RWPE1 (cell line): ENCODE measurements around the gene CDK14.

Experiments used
- CTCF ChIA-PET: fragments of 350-600 bp; sonication (Branson Sonifier 250); formaldehyde crosslinking; extraction: SDS; loops from one replicate; lab custom pipeline; 2021; lab: Yijun Ruan, JAX
- POLR2A ChIA-PET: fragments of 400-600 bp; formaldehyde crosslinking; extraction: SDS; loops from one replicate; lab custom pipeline; 2020; ENCODE audit warnings: antibody characterized with exemption; ENCODE audit not compliant: low non-redundant PET; lab: Yijun Ruan, JAX
- DNase-seq: peaks from one replicate; pipeline ENCODE4 v3.0.0; 2012; ENCODE audit warnings: low spot score
- H3K27ac ChIP-seq: fragments of 450-650 bp; 2 replicates; pipeline ENCODE4 v1.5.1; 2017
- CTCF ChIP-seq: fragments of 450-650 bp; conservative IDR thresholded peaks from 2 replicates; pipeline ENCODE4 v1.5.1; 2017; ENCODE audit warnings: low read depth, mild to moderate bottlenecking

Gene CDK14

DNA sequence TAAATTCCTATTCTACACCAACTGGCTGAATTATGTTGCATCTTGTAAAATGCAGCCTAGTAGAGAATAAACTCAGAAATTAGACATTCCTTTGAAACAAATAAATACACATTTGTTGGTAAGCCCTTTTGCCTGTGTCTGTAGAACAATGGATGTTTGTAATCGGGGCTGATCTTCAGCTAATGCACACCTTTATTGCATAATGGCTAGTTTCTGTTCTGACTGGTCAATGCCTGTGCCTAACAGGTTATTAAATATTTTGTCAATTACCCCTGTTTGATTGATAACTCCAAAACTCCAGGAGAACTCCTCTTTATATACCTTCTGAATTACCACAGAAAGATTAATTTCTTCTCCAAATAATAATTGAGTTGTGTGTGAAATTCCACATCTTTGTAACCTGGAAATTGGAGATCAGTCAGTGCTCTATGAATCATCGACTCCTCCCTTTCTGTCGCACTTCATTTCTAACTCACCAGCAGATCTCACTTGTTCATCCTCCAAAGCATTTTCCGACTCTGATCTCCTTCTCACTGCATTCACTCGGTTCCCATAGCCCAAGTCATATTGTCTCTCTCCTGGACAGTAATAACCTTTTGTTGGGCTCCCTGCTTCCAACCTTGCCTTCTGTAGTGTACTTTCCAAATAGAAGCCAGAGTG is 472.1 kb downstream of the CDK14 start:
- peak; percentile 58 for DNase-seq
- H3K27ac ChIP-seq: no peak overlapping the region
- POLR2A ChIA-PET: no interaction called here
- no peak for TF ChIP-seq CTCF
- CTCF ChIA-PET: no interaction called here

GRCh38 chr7:91069146-91069545 is 473.0 kb downstream of the CDK14 start:
- TF ChIP-seq CTCF: no peak
- POLR2A ChIA-PET: no interaction called here
- no peak overlapping the region for H3K27ac ChIP-seq
- CTCF ChIA-PET: no interaction called here
- DNase-seq: no peak

DNA sequence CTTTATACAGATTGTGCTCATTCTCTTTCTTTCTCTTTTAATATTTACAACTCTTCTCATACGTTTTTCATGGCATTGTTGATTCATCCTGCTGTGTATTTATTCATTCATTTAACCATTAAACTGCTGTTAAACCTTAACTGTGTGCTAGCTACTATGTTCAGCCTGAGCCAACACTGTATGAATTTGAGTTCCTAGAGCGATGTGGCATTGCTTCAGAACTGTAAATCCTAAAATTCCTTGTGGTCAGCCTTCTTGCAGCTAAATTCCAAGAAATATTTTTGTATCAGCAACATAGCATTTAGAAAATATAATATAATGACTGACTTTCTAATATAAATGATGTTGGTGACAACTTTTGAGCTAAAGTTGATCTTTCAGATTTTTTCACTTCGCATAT is 483.4 kb downstream of the CDK14 start:
- ChIA-PET CTCF (no interaction called here), POLR2A (no interaction called here)
- DNase-seq: no peak
- no peak overlapping the region for H3K27ac ChIP-seq
- no peak for TF ChIP-seq CTCF

DNA sequence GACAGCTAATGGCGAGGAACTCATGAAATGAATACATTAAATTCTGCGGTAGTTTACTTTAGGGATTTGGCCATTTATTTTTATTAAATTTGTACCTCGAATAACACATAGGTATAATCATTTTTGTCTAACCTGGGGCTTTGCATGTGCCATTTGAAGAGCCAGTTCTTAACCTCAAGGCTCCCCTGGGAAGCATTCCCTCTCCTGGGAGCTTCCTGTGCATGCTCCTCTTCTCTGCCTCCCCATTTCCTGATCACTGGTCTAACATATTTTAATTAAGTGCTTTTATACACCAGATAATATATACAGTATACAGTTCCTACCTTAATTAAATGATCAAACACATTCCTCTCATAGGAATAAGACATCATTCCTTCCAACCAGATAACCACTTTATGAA is 484.2 kb downstream of the CDK14 start:
- no peak for TF ChIP-seq CTCF
- CTCF ChIA-PET: interaction anchor here (0.9 kb wide), 1 partner anchor 10 kb away, joined by 3 read pairs; no protein-coding TSS in a partner anchor
- no peak overlapping the region for H3K27ac ChIP-seq
- POLR2A ChIA-PET: no interaction called here
- DNase-seq: no peak

GRCh38 chr7:91082038-91082437 is 485.9 kb downstream of the CDK14 start:
- CTCF ChIA-PET: no interaction called here

DNA sequence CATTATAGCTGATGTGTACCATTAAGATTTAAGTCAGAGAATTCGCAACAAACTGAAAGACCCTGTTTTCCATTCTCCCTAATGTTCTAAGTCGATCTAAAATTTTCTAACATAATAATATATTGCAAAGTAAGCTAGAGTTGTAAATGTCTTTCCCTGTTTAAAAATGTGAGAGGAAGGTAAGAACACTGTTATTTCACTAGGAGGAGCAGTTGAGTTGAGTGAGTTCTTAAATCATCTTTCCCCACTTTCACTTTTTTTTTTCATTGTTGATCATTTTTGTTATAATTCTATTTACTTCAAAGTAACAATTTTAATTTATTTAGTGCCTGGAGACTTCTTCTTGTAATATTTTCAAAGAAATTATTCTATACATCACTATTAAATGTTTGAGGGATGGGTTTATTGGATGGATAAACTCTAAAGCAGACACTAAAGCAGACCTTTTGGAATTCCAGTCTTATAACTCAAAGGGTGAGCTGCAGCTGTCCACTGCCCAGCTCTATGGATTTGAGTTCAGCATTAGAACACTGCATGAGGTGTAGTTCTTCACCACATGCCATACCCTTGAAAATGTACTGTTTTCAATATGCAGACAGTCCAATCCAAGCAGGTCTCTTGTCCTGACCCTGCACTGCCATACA is 486.9 kb downstream of the CDK14 start:
- TF ChIP-seq CTCF: peak; percentile 82
- POLR2A ChIA-PET: no interaction called here
- H3K27ac ChIP-seq: no peak overlapping the region
- CTCF ChIA-PET: interaction anchor here (0.6 to 0.7 kb wide), 11 partner anchors 25 to 1170 kb away, joined by 3 to 7 read pairs (median 4); no protein-coding TSS in a partner anchor
- peak; percentile 17 for DNase-seq

More at GRCh38 chr7:91082038-91082437, 485.9 kb downstream of the CDK14 start:
- no peak for TF ChIP-seq CTCF
- H3K27ac ChIP-seq: no peak overlapping the region
- POLR2A ChIA-PET: no interaction called here
- DNase-seq: no peak
